ENCODE measurements around the gene CER1.

DNA sequence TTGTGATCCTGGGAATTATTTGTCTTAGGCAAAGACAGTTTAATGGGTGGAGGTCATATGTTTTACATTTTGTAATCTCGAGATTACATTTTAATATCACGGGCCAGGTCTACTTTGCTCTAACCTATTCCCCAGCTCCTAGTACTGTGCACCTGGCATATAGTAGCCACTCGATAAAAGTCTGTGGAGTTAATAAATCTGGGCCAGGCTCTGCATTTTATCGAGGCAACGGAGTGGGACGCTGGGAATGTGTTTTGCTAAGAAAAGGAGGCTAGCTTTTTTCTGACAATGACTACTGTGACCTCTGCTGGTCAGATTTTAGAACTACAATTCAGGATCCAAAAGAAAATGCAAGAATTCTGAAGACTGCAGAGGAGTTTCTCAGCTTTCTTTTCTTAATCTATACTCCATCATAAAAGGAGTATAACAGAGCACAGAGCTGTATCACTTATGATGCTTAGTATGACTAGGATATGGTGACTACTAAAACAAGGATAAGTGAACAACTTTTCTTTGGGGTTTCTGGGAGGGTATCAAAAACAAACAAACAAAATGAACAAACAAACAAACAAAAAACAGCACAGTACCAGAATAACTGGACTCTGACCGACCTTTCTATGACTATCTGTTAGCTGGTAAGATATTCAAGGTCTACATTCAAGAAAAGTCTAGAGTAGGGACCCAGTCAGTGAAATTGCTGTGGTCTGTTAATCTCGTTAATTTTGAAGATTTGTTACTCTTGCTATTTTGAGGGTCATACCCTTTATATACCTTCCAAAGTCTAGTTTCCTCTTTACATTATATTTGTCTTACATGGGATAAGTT is 46.1 kb upstream of the CER1 start:
- no peak for TF ChIP-seq EZH2 (IDR thresholded peaks at IDR 0.05; ENCODE audit: insufficient read depth, poor library complexity, severe bottlenecking)
- no peak for TF ChIP-seq EZH2phosphoT487 (IDR thresholded peaks at IDR 0.05; ENCODE audit: insufficient read depth, low read depth)
